Cardiac septum (tissue), 1 donor: ENCODE measurements around the gene PLXND1. TPM values are rescaled to one million over a fixed set of nuclear protein-coding genes. Genes with fewer than 3 reads are reported as not detected.
"Not testable (repeated sequence)": the region's sequence is repeated elsewhere in the genome, so short reads cannot be mapped to it uniquely, and the experiment has no call there.

Source experiments
- DNase-seq: peaks from one replicate; pipeline ENCODE4 v3.0.0-alpha.2; 2020; ENCODE audit warnings: low spot score
- intact Hi-C: fragments of 100-400 bp; cut with DNase I; formaldehyde crosslinking; loops from one replicate; pipeline ENCODE4 v1.14.0; 2022
- long read RNA-seq: library from polyadenylated mRNA; unstranded; transcript quantifications from one replicate; pipeline ENCODE4 v2.0.0, GENCODE V29; 2021
- total RNA-seq: library from RNA; stranded (reverse); fragmentation: NEBNext Ultra II Directional; extraction: Animal tissue kit (Norgen Biotek cat#: 25700); gene quantifications from one replicate; pipeline ENCODE4 v1.2.1, GENCODE V29; 2021
- donor health status: DM: no; HTN: no; CAD: no.

The PLXND1 gene
- total RNA-seq, result 54.8 TPM
- long read RNA-seq, partial matches to known transcripts, result 22 of 34 reads
- long read RNA-seq, other reads (novel, unspliced or antisense), result 10 of 34 reads

DNA sequence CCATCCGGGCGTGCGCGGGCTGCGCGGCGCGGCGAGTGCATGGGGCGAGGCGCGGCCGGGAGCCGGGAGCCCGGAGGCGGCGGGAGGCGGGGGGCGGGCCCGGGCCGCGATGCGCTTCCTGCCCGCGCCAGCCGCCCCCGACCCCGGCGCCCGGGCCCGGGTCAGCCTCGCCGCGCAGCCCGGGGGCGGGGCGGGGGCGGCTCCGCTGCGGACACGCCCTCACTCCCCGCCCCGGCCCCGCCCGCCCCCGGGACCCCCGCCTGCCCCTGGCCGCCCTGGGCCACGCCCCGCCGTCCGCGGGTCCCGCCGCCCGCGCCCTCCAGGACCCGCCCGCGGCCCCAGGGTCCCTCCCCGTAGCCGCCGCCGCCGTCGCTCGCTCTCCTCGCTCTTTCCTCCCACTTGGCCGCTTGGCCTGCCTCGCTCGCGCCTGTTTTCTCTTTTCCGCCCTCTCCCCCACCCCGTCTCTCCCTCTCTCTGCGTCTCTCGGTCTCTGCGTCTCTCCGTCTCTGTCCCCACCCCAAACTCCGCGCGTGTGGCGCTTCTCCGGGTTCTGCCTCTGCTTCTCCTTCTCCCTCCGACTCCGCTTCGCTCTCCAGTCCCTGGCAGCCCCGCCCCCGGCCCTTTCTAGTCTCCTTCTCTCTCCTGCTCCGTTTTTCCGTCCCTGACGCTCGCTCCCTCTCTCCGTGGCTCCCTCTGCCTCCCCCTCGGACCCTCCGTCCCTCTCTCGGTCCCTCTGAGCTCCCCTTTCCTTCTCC lies at the start of gene PLXND1:
Gene PLXND1, minus strand, starts transcription at position 41 of the 755 bp plus-strand sequence. Its CDS starts 37 bp downstream, at position 4.
- intact Hi-C loops, result loop anchor here (2.0 to 10.0 kb wide), 3 partner anchors 14 to 222 kb away; no protein-coding TSS in a partner anchor

GRCh38 chr3:129655291-129655700 lies 48.8 kb upstream of the PLXND1 start:
- intact Hi-C loops, result loop anchor here (5.0 kb wide), 1 partner anchor 67 kb away; no protein-coding TSS in a partner anchor
- no peak for DNase-seq

More for the DNA sequence above, at the start of gene PLXND1:
- DNase-seq, result no peak

- intact Hi-C loops, result no loop called here
- DNase-seq, result no peak
Measured at GRCh38 chr3:129654131-129654530, 47.7 kb upstream of the PLXND1 start.

DNA sequence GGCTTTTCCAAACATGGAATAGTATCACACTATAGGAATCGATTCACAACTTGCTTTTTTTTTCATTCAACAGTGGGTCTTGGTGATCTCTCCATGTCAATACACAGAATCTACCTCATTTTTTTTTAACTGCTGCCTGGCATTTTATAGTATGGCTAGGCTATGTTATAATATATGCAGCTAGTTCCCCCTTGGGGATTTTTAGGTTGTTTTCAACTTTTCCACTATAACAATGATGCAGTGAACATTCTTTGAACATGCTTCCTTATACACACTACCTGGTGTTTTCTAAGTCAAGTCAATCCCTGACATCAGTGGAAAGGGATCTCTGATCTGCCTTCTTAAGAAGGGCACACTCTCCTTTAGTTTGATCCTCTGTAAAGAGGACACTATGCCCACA lies 46.5 kb upstream of the PLXND1 start:
- intact Hi-C loops, result no loop called here
- DNase-seq, result no peak

GRCh38 chr3:129651435-129652202 lies 45.1 kb upstream of the PLXND1 start:
- no peak for DNase-seq
- intact Hi-C loops, result loop anchor here (2.0 kb wide), 1 partner anchor 173 kb away; no protein-coding TSS in a partner anchor

- intact Hi-C loops, result loop anchor here (2.0 kb wide), 1 partner anchor 174 kb away; no protein-coding TSS in a partner anchor
- no peak for DNase-seq
Measured at GRCh38 chr3:129650256-129650872, 43.9 kb upstream of the PLXND1 start.

DNA sequence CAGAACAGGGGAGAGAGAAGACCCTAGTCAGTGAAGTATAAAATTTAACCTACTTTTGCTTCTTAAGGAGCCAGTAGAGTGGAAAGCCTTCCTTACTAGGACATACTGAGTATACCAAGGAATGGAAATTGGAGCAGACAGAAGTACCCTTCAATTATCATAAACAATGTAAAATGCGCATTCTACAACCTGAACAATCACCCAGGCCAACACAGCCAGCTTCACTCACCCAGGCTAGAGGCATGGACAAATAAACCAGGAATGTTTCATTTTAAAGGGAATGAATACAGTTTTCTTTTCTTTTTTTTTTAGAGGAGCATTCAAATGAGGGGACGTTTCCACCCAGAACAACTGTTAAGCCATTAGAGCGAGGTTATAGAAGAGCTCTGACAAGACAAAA lies 41.9 kb upstream of the PLXND1 start:
- DNase-seq, result no peak
- intact Hi-C loops, result loop anchor here (5.0 kb wide), 1 partner anchor 284 kb away; no protein-coding TSS in a partner anchor

GRCh38 chr3:129645286-129645685 lies 38.8 kb upstream of the PLXND1 start:
- intact Hi-C loops, result loop anchor here (5.0 kb wide), 1 partner anchor 287 kb away; no protein-coding TSS in a partner anchor

GRCh38 chr3:129644836-129645235 lies 38.4 kb upstream of the PLXND1 start:
- no peak for DNase-seq
- intact Hi-C loops, result loop anchor here (5.0 kb wide), 1 partner anchor 287 kb away; no protein-coding TSS in a partner anchor

More at GRCh38 chr3:129645286-129645685, 38.8 kb upstream of the PLXND1 start:
- DNase-seq, result no peak

DNA sequence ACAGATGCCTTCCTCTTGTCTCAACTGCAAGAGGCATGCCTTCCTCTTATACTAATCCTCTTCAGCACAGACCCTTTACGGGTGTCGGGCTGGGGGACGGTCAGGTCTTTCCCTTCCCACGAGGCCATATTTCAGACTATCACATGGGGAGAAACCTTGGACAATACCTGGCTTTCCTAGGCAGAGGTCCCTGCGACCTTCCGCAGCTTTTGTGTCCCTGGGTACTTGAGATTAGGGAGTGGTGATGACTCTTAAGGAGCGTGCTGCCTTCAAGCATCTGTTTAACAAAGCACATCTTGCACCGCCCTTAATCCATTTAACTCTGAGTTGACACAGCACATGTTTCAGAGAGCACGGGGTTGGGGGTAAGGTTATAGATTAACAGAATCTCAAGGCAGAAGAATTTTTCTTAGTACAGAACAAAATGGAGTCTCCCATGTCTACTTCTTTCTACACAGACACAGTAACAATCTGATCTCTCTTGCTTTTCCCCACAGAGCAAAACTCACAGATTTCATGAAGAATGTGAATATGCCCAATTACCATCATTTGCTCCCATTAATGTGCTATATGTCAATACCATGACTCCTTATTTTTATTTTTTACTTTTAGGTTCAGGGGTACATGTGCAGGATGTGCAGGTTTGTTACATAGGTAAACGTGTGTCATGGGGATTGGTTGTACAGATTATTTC lies 35.2 kb upstream of the PLXND1 start:
- intact Hi-C loops, DNase-seq: not testable (repeated sequence)

- intact Hi-C loops, DNase-seq: not testable (repeated sequence)
Measured at GRCh38 chr3:129640985-129641384, 34.5 kb upstream of the PLXND1 start.

GRCh38 chr3:129638481-129638880 lies 32.0 kb upstream of the PLXND1 start:
- intact Hi-C loops, result no loop called here
- no peak for DNase-seq

DNA sequence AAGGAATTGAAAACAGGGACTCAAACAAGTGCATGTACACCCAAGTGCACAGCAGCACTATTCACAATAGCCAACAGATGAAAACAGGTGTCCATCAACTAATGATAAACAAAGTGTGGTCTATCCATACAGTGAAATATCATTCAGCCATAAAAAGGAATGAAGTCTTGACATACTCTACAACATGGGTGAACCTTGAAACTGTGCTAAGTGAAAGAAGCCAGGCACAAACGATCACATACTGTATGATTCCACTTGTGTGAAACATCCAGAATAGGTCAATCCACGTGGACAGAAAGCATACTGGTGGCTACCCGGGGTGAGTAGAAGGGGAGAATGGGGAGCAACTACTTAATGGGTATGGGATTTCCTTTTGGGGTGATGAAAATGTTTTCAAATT lies 29.6 kb upstream of the PLXND1 start:
- intact Hi-C loops, result no loop called here
- no peak for DNase-seq

DNA sequence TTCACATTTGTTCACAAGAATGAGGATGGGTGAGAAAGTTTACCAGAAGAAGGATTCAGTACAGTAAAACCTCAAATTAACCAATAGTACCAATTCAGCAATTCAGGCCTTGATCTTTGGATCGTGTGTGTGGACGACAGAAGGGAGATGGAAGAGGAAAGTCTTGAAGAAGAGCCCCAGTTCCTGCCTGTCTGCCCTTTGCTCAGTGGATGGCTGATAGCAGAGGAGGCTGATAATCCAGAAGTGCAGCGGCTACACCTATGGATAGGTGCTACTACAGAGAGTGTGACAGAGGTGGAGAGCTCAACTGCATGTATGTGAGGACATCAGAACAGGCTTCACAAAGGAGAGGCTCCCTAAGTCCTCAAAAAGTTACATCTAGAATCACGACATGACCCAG lies 29.2 kb upstream of the PLXND1 start:
- intact Hi-C loops, result no loop called here
- DNase-seq, result no peak

DNA sequence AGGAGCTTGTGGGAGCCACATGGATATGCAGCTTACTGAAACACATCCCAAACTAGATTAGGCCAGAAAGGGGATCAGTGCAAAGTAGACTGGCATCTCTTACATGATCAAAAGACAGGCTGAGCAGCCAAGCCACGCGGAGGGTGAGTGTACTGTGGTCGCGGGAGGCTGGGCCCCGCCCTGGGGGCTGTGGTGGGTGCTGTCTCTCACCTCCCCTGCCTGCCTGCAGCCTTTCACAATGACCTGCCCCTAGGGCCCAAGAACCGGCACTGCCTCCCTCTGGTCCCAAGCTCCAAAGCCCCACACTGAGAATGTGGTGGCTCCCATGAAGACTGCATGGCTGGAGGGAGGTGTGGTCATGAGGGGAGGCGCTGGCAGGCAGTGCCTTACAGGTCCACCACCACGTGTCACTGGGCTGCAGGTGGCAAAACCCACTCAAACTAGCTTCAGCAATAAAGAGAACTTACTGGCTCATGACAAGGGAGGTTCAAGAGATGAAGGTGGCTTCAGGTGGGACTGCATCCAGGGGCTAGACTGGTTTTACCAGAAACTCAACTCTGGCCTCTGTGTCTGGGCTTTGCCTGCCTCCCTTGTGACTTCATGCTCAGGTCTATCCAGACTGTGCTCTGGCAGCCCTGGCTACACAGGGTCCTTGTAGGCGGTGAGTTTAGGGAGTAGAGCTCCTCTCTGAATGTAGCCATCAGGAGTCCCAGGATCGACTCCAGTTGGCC lies 27.4 kb upstream of the PLXND1 start:
- no peak for DNase-seq
- intact Hi-C loops, result no loop called here

DNA sequence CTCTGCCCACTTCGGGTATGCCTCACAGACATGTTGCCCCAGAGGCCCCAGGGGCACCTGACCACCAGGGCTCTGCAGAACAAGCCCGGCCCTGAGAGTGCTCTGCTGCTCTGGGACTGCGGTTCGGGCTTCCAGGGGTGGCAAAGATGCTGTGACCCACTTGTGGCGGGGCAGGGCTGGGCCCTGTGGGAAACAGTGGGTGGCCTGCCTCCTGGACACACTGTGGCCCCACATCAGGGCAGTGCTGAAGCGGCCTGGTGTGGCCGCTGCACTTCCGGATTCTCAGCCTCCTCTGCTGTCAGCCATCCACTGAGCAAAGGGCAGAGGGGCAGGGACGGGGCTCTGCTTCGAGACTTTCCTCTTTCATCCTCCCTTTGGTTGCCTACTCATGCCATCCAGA lies 26.5 kb upstream of the PLXND1 start:
- intact Hi-C loops, result no loop called here
- no peak for DNase-seq

- DNase-seq, result no peak
- intact Hi-C loops, result no loop called here
Measured at GRCh38 chr3:129632556-129632955, 26.1 kb upstream of the PLXND1 start.

DNA sequence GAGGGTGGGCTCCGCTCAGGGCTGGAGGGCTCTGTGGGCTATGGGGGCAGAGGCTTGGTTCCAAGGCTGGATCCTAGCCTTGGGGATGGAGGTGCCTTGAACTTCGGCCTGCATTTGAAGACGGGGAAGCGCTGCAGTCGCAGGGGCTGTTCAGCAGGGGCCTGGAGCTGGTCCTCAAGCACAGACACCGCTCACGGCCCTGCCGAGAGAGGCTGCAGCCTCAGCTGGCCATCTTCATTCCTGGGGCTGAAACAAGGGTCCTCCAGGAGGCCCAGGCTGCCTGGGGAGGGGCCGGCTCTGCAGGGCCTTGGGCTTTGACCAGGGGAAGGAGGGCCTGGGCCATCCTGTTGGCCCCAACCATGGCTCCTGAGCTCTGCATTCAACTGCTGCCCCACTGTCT lies 25.6 kb upstream of the PLXND1 start:
- intact Hi-C loops, result no loop called here
- DNase-seq, result no peak
